K562 treated with DMSO at 1 percent for 24 hours (cell line): ENCODE measurements around the gene TFPT. TPM values are rescaled to one million over a fixed set of nuclear protein-coding genes. Genes with fewer than 3 reads are reported as not detected.

Experiments
- total RNA-seq: library from RNA; unstranded; fragments of 300-600 nt; gene quantifications from 2 replicates; pipeline ENCODE4 v1.2.3, GENCODE V29; 2022; ENCODE audit warnings: low read depth; ENCODE audit not compliant: insufficient read depth

Gene TFPT, protein sequence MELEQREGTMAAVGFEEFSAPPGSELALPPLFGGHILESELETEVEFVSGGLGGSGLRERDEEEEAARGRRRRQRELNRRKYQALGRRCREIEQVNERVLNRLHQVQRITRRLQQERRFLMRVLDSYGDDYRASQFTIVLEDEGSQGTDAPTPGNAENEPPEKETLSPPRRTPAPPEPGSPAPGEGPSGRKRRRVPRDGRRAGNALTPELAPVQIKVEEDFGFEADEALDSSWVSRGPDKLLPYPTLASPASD
- total RNA-seq: 9.7 and 20.2 TPM in 2 replicates

DNA sequence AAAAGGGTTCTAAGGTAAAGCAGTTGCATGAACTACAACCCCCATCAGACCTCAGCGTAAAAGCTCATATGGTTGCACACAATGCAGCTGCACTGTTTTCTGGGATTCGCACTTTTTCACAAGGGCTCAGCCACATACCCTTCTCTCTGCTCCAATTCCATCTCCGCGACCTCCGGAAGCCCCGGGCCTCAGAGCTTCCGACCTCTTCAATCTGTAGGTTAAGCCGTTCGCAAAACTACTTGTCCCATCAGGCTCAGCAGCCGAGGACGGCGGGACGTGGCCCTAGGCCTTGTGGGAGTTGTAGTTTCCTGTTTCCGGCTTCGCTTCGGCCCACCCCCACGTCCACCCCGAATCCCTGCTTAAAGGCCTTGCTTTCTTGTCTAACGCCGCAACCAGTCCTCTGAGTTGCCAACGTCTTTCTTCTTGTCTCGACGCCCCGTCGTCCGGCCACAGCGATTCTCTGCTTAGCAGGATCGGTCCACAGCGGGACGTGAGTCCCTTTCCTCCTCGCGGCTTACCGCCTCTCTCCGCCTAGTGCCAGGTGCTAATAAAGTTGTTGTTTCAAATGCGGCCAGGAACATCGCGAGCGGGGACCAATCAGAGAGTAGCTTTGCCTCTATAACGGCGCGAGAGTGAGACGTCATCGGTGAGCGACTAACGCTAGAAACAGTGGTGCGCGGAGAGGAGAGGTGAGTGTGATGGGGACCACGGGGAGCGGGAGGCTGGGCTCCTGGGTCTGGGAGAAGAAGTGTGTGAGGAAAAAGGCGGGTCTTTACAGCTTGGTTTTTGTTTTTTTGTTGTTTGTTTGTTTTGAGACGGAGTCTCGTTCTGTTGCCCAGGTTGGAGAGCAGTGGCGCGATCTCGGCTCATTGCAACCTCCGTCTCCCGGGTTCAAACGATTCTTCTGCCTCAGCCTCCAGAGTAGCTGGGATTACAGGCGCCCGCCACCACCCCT lies at the start of gene TFPT, which contains the start of gene PRPF31:
TSS of gene TFPT (minus strand) at position 549 of the 955 bp plus-strand sequence. CDS start at position 161, 388 bp downstream.
TSS of gene PRPF31 (plus strand) at position 646 of the 955 bp plus-strand sequence. CDS start 2,525 bp downstream, outside the sequence.

DNA sequence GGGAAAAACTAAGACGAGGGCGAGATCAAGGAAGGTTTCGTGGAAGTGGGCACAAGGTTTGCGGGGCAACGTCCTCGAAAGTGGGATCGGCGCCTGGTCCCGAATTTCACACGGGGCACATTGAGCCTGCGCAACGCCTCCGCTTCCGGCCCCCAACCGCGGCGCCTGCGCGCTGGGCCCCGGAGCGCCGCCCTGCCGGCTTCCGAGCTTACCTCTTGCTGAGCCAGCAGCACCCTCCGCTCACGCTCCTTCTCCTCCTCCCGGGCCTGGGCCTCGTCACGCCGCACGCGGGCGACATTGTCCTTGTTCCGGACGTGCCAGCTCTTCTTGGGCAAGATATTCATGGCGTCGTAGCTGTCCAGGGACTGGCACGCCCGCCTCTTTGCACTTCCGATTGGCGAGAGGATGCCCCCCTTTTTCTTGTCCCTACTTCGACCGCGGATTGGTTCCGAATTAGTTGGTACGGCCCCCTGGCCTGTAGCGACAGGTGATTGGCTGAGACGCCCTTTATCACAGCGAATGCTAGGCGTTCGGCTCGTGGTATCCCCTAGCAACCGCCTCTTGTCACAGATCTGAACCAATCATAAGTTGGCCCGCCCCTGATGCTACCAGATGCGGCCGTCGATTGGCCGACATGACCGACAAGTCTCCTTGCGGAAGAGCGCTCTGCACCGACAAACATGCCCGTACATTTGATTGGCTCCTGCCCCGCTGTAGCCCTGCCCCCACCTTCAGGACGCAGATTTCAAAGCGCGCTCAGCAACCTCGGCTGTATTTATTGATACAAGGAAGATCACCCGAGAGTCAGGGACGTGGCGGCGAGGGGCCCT lies 44.1 kb upstream of the TFPT start, which contains the start of gene LENG1:
TSS of gene LENG1 (minus strand) at position 370 of the 830 bp plus-strand sequence. CDS start at position 344, 26 bp downstream.

DNA sequence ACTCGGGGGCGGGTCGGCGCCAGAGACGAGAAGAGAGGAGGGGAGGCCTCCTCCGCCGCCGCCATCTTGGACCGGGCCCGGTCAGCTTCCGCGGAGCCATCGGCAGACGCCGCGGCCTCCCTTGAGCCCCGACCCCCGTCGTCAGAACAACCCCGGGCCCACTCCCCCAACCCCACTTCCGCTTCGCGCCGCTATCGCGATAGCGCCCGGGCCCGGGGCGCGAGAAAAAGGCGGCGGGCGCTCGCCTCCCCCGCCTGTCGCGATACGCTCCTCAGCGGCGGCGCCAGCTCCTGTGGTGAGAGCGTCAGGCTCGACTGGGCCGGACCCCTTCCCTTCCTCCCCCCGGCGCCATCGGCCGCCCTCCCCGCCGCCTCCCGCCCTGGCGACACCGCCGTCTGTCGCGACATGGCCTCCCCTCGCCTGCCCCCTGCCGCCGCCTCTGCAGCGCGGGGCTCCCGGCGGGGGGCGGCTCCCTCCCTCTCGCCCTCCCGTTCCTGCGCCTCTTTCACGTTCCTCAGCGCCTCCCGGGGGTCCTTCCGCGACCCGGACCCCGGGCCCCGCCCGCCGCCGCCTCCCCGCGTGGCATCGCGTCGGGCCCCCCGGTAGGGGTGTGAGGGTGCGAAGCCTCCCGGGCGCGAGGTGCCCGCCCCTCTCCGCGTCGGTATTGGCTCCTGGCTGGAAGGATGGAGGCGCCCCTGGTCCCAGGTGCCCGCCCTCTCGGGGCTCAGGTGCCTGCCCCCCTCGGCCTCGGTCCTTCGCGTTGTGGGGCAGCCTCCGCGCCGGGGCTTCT lies 22.4 kb upstream of the TFPT start, which contains the start of gene CNOT3:
TSS of gene CNOT3 (plus strand) at position 64 of the 790 bp plus-strand sequence. CDS start 5,217 bp downstream, outside the sequence.

DNA sequence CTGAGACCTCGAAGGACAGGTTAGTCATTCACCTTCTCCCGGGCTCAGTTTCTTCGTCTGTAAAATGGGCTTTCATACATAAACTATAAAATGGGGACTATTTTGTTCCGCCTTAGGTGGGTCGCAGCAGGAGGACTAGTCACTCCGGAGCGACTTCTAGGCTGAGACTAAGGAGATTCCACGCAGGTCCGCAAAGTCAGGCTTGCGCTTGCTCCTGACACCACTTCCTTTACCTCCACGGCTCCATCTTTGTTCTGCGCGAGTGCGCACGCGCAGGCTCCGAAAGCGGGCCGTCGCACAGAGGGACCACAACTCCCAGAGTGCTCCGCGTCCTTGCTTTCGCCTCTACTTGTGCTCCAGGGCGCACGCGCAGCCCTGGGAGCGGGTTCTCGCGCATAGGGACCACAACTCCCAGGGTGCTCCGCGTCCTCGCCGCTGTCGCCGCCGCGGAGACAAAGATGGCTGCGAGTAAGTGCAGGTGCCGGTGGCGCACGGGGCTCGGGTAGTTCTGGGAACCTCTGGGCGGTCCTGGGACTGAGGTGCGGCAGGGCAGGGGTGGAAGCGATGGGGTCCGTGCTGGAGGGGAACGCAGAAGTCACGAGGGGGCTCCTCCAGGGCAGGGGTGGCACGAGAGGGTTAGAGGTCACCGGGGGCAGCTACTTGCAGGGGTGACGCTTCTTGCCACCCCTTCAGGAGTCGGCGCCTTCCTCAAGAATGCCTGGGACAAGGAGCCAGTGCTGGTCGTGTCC lies 12.9 kb downstream of the TFPT start, which contains the start of gene NDUFA3:
TSS of gene NDUFA3 (plus strand) at position 435 of the 749 bp plus-strand sequence. CDS start at position 459, 24 bp downstream.

DNA sequence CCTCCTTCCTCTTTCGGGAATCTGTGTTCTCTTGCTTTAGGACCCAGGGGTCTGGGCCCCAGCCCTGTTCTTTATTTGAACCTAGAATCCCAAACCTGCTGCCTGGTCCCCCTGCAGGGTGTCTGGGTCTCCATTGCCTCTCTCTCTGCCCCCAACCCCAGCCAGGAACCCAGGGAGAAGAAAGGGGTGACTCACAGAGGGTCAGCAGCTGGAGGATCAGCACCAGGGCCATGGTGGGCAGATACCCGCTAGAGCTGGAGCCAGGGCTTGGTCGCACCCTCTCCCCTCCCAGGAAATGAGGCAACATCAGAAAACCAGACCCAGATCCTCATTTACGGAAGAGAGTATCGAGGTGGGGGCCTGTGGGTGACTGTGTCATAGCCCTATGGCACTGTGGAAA lies 14.9 kb downstream of the TFPT start, which contains the start of gene OSCAR:
TSS of gene OSCAR (minus strand) at position 243 of the 400 bp plus-strand sequence. CDS start at position 232, 11 bp downstream.

DNA sequence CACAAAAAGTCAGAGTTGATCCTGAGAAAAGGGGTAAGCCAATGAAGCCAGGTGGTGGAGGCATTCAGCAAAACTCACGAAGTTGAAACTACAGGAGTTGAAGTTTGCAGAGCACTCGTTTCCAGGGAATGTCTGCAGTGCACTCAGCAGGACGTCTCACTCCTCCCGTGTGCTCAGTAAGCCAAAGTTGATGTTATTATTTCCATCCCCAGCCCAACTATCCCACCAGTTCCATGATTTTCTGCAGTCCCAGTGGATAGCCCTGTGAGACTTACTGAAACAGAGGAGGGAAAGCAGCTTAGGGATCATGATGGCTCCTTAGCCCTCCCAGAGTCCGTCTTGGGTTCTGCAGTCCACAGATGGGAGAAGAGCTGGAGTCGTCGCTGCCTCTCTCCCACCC lies 34.4 kb downstream of the TFPT start, which contains the start of gene TARM1:
TSS of gene TARM1 (minus strand) at position 334 of the 400 bp plus-strand sequence. CDS start at position 309, 25 bp downstream.

DNA sequence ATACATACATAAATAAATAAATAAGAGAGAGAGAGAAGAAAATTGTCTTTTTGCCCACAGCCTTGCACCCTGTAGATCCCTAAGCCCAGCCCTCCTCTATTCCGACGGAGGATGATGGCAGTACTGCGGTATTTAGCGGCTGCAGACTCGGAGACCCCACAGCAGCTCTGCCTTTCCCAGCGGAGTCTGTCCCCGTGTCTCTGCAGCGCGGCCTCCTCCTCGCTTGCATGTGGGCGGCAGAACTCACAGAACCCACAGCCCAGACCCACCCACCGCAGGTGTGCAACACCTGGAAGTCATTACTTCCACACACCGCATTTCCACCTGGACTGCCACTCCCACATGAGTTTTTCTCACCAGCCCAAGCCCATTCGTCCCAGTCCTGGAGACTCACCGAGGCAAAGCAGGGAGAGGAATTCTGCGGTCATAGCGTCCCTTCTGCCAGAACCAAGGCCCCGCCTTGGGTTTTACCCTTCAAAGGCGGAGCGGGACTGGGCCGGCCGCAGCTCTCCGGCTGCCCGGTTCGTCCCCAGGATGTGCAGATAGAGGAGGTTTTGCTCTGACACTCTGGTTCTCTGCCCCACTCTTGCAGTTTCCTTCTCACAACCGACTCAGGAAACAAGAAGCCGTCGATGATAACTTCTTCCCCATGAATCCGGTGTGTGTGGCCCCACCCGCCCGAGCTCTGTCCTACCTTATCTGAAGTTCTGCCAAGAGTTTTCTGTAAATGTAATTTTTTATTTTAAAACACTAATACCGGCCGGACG lies 51.9 kb downstream of the TFPT start, which contains the start of gene VSTM1:
TSS of gene VSTM1 (minus strand) at position 548 of the 767 bp plus-strand sequence. CDS start at position 428, 120 bp downstream.

Other genes with a start within 250 kb of the TFPT start
- 36.2 and 59.6 TPM in 2 replicates for gene MYADM, start 247.8 kb downstream of the TFPT start, total RNA-seq
- gene PRKCG, start 233.5 kb downstream of the TFPT start, total RNA-seq: 0.08 TPM in 1 of 2 replicates, not detected in the other
- not detected in 2 replicates for gene CACNG7, start 206.4 kb downstream of the TFPT start, total RNA-seq
- gene CACNG8, start 152.7 kb downstream of the TFPT start, total RNA-seq: not detected in 2 replicates
- gene CACNG6, start 124.0 kb downstream of the TFPT start, total RNA-seq: not detected in 2 replicates
- gene VSTM1, start 51.8 kb downstream of the TFPT start, total RNA-seq: not detected in 2 replicates
- not detected in 2 replicates for gene TARM1, start 34.3 kb downstream of the TFPT start, total RNA-seq
- gene OSCAR, start 14.9 kb downstream of the TFPT start, total RNA-seq: 1.4 and 1.9 TPM in 2 replicates
- 86.4 and 133 TPM in 2 replicates for gene NDUFA3, start 12.8 kb downstream of the TFPT start, total RNA-seq
- 90.1 and 106 TPM in 2 replicates for gene PRPF31, start 97 bp upstream of the TFPT start, total RNA-seq
- gene CNOT3, start 22.1 kb upstream of the TFPT start, total RNA-seq: 71.9 and 76.1 TPM in 2 replicates
- 8.3 and 8.5 TPM in 2 replicates for gene LENG1, start 44.1 kb upstream of the TFPT start, total RNA-seq
- 0.90 TPM in 1 of 2 replicates, not detected in the other for gene TMC4, start 57.5 kb upstream of the TFPT start, total RNA-seq
- gene MBOAT7, start 73.9 kb upstream of the TFPT start, total RNA-seq: 227 and 231 TPM in 2 replicates
- gene TSEN34, start 75.7 kb upstream of the TFPT start, total RNA-seq: 86.8 and 89.8 TPM in 2 replicates
- 6,803 and 7,007 TPM in 2 replicates for gene RPS9, start 85.2 kb upstream of the TFPT start, total RNA-seq
- gene LILRB3, start 107.3 kb upstream of the TFPT start, total RNA-seq: not detected in 2 replicates
- gene LILRA6, start 127.1 kb upstream of the TFPT start, total RNA-seq: not detected in 2 replicates
- not detected in 2 replicates for gene LILRB5, start 141.6 kb upstream of the TFPT start, total RNA-seq
- not detected in 2 replicates for gene LILRB2, start 165.5 kb upstream of the TFPT start, total RNA-seq
- not detected in 2 replicates for gene LILRA5, start 197.5 kb upstream of the TFPT start, total RNA-seq
- not detected in 2 replicates for gene LILRA4, start 223.5 kb upstream of the TFPT start, total RNA-seq
- 1.3 and 1.7 TPM in 2 replicates for gene LAIR1, start 249.3 kb upstream of the TFPT start, total RNA-seq